Activated T-helper 2 cell treated with anti-CD3 and anti-CD28 coated beads, Interferon-gamma antibody, Interleukin-2, Interleukin-4, amounts not matched to agents 10 μg/mL and 5 μg/mL and 100 μg/mL, durations not matched to agents 14 hours and 24 hours and 36 hours (primary cell): ENCODE results near the gene FAM114A1. TPM values are rescaled to one million over a fixed set of nuclear protein-coding genes. Genes with fewer than 3 reads are reported as not detected.

Experiments
- DNase-seq: peaks from one replicate; pipeline ENCODE4 v3.0.0; 2021; ENCODE audit warnings: low spot score
- H3K27ac Mint-ChIP-seq: one replicate; pipeline ENCODE4 v1.8.0; 2021; ENCODE audit warnings: mixed read lengths
- H3K27me3 Mint-ChIP-seq: one replicate; pipeline ENCODE4 v1.8.0; 2021; ENCODE audit warnings: low read depth, mixed read lengths
- H3K36me3 Mint-ChIP-seq: one replicate; pipeline ENCODE4 v1.8.0; 2021; ENCODE audit warnings: low read depth, mixed read lengths
- H3K4me1 Mint-ChIP-seq: one replicate; pipeline ENCODE4 v1.8.0; 2021; ENCODE audit warnings: low read depth, mixed read lengths
- H3K4me3 Mint-ChIP-seq: one replicate; pipeline ENCODE4 v1.8.0; 2021; ENCODE audit warnings: low read depth, mild to moderate bottlenecking, moderate library complexity, mixed read lengths
- H3K9me3 Mint-ChIP-seq: one replicate; pipeline ENCODE4 v1.8.0; 2021; ENCODE audit warnings: mixed read lengths
- intact Hi-C: fragments of 100-400 bp; cut with micrococcal nuclease; formaldehyde crosslinking; loops from one replicate; pipeline ENCODE4 v1.15.1; 2023
- total RNA-seq: library from RNA; stranded (reverse); gene quantifications from 2 replicates; pipeline ENCODE4 v1.2.3, GENCODE V29; 2022

FAM114A1 gene
- total RNA-seq, 1 donor from 2014 or later, result 0.14 TPM

GRCh38 chr4:38837334-38837733 is 30.3 kb upstream of the FAM114A1 start:
- Mint-ChIP-seq H3K27me3 (peaks cover 6% of the 10 kb centered on the region), H3K4me3 (no peak overlapping the region), H3K9me3 (peaks cover 30% of the 10 kb centered on the region), H3K4me1 (peaks cover 9% of the 10 kb centered on the region), H3K36me3 (no peaks in the 10 kb centered on the region), H3K27ac (no peak overlapping the region)
- DNase-seq, result no peak
- intact Hi-C loops, result no loop called here

- H3K27me3 Mint-ChIP-seq, result peaks cover 6% of the 10 kb centered on the region
- DNase-seq, result no peak
- H3K4me1 Mint-ChIP-seq, result peaks cover 9% of the 10 kb centered on the region
- peaks cover 30% of the 10 kb centered on the region for H3K9me3 Mint-ChIP-seq
- intact Hi-C loops, result no loop called here
- H3K4me3 Mint-ChIP-seq, result no peak overlapping the region
- no peaks in the 10 kb centered on the region for H3K36me3 Mint-ChIP-seq
- no peak overlapping the region for H3K27ac Mint-ChIP-seq
Observed at GRCh38 chr4:38837849-38838248, 29.8 kb upstream of the FAM114A1 start.

- H3K27ac Mint-ChIP-seq, result no peak overlapping the region
- intact Hi-C loops, result no loop called here
- H3K36me3 Mint-ChIP-seq, result no peaks in the 10 kb centered on the region
- H3K4me1 Mint-ChIP-seq, result no peaks in the 10 kb centered on the region
- no peak overlapping the region for H3K4me3 Mint-ChIP-seq
- DNase-seq, result no peak
- H3K27me3 Mint-ChIP-seq, result peaks cover 8% of the 10 kb centered on the region
- peaks cover 7% of the 10 kb centered on the region for H3K9me3 Mint-ChIP-seq
Observed at GRCh38 chr4:38842994-38843393, 24.6 kb upstream of the FAM114A1 start.

GRCh38 chr4:38846015-38846414 is 21.6 kb upstream of the FAM114A1 start:
- H3K4me1 Mint-ChIP-seq, result no peaks in the 10 kb centered on the region
- H3K36me3 Mint-ChIP-seq, result no peaks in the 10 kb centered on the region
- H3K27ac Mint-ChIP-seq, result no peak overlapping the region
- peaks cover 29% of the 10 kb centered on the region for H3K9me3 Mint-ChIP-seq
- intact Hi-C loops, result no loop called here
- H3K27me3 Mint-ChIP-seq, result peaks cover 12% of the 10 kb centered on the region
- no peak for DNase-seq
- H3K4me3 Mint-ChIP-seq, result no peak overlapping the region

GRCh38 chr4:38855466-38855865 is 12.1 kb upstream of the FAM114A1 start:
- Mint-ChIP-seq H3K36me3 (no peaks in the 10 kb centered on the region), H3K27me3 (peaks cover 3% of the 10 kb centered on the region), H3K9me3 (peaks cover 11% of the 10 kb centered on the region), H3K4me3 (peak overlapping the region; percentile 73), H3K27ac (peak overlapping the region; percentile 70), H3K4me1 (peaks cover 25% of the 10 kb centered on the region)
- intact Hi-C loops, result loop anchor here (5.0 to 10.0 kb wide), 2 partner anchors 963 to 1171 kb away; partner anchors contain the start of genes RELL1 and TBC1D1
- DNase-seq, result no peak

GRCh38 chr4:38856046-38856445 is 11.6 kb upstream of the FAM114A1 start:
- Mint-ChIP-seq H3K36me3 (no peaks in the 10 kb centered on the region), H3K4me3 (peak overlapping the region; percentile 73), H3K4me1 (peaks cover 26% of the 10 kb centered on the region), H3K9me3 (peaks cover 8% of the 10 kb centered on the region), H3K27ac (peak overlapping the region; percentile 70), H3K27me3 (peaks cover 3% of the 10 kb centered on the region)
- intact Hi-C loops, result loop anchor here (1.0 to 10.0 kb wide), 5 partner anchors 51 to 1171 kb away; partner anchors contain the start of genes RELL1, TBC1D1 and TLR1
- no peak for DNase-seq

GRCh38 chr4:38856524-38857337 is 10.9 kb upstream of the FAM114A1 start, which contains the start of gene TLR6:
TLR6 (minus strand) TSS chr4:38856817; CDS start chr4:38829473, 27,344 bp downstream.
- intact Hi-C loops, result loop anchor here (1.0 to 10.0 kb wide), 5 partner anchors 52 to 1172 kb away; partner anchors contain the start of genes RELL1, TBC1D1 and TLR1
- Mint-ChIP-seq H3K9me3 (peaks cover 2% of the 10 kb centered on the region), H3K27ac (peak within 1 kb of the TSS; percentile 78), H3K4me3 (peak within 1 kb of the TSS; percentile 73), H3K4me1 (peaks cover 26% of the 10 kb centered on the region), H3K36me3 (no peaks in the 10 kb centered on the region), H3K27me3 (peaks cover 5% of the 10 kb centered on the region)
- peak; percentile 47 for DNase-seq

GRCh38 chr4:38857354-38858096 is 10.1 kb upstream of the FAM114A1 start:
- H3K4me1 Mint-ChIP-seq, result peaks cover 26% of the 10 kb centered on the region
- no peaks in the 10 kb centered on the region for H3K36me3 Mint-ChIP-seq
- H3K27me3 Mint-ChIP-seq, result peaks cover 9% of the 10 kb centered on the region
- no peaks in the 10 kb centered on the region for H3K9me3 Mint-ChIP-seq
- peak overlapping the region; percentile 78 for H3K27ac Mint-ChIP-seq
- intact Hi-C loops, result loop anchor here (2.0 to 10.0 kb wide), 3 partner anchors 53 to 1173 kb away; partner anchors contain the start of genes RELL1, TBC1D1 and TLR1
- DNase-seq, result no peak
- H3K4me3 Mint-ChIP-seq, result peak overlapping the region; percentile 55

GRCh38 chr4:38858097-38858420 is 9.5 kb upstream of the FAM114A1 start:
- Mint-ChIP-seq H3K27ac (peak overlapping the region; percentile 78), H3K4me1 (peaks cover 26% of the 10 kb centered on the region), H3K4me3 (no peak overlapping the region), H3K36me3 (no peaks in the 10 kb centered on the region), H3K27me3 (peaks cover 11% of the 10 kb centered on the region), H3K9me3 (no peaks in the 10 kb centered on the region)
- no peak for DNase-seq
- intact Hi-C loops, result loop anchor here (5.0 to 10.0 kb wide), 2 partner anchors 966 to 1173 kb away; partner anchors contain the start of genes RELL1 and TBC1D1

- intact Hi-C loops, result loop anchor here (5.0 to 10.0 kb wide), 2 partner anchors 967 to 1175 kb away; partner anchors contain the start of genes RELL1 and TBC1D1
- H3K4me3 Mint-ChIP-seq, result no peak overlapping the region
- H3K36me3 Mint-ChIP-seq, result no peaks in the 10 kb centered on the region
- no peak overlapping the region for H3K27ac Mint-ChIP-seq
- no peaks in the 10 kb centered on the region for H3K9me3 Mint-ChIP-seq
- no peak for DNase-seq
- H3K27me3 Mint-ChIP-seq, result peaks cover 22% of the 10 kb centered on the region
- peaks cover 26% of the 10 kb centered on the region for H3K4me1 Mint-ChIP-seq
Observed at GRCh38 chr4:38859501-38859900, 8.1 kb upstream of the FAM114A1 start.

- peaks cover 23% of the 10 kb centered on the region for H3K27me3 Mint-ChIP-seq
- no peaks in the 10 kb centered on the region for H3K9me3 Mint-ChIP-seq
- H3K4me1 Mint-ChIP-seq, result peaks cover 22% of the 10 kb centered on the region
- intact Hi-C loops, result loop anchor here (10.0 kb wide), 1 partner anchor 686 kb away; no protein-coding TSS in a partner anchor
- no peaks in the 10 kb centered on the region for H3K36me3 Mint-ChIP-seq
- H3K4me3 Mint-ChIP-seq, result no peak overlapping the region
- H3K27ac Mint-ChIP-seq, result no peak overlapping the region
- DNase-seq, result peak; percentile 40
Observed at GRCh38 chr4:38860788-38861424, 6.7 kb upstream of the FAM114A1 start.

GRCh38 chr4:38861791-38862190 is 5.8 kb upstream of the FAM114A1 start:
- Mint-ChIP-seq H3K27me3 (peaks cover 23% of the 10 kb centered on the region), H3K36me3 (no peaks in the 10 kb centered on the region), H3K4me1 (peaks cover 14% of the 10 kb centered on the region), H3K4me3 (no peak overlapping the region), H3K9me3 (no peaks in the 10 kb centered on the region), H3K27ac (no peak overlapping the region)
- no peak for DNase-seq
- intact Hi-C loops, result loop anchor here (10.0 kb wide), 1 partner anchor 687 kb away; no protein-coding TSS in a partner anchor
